ENCODE results near the gene ZNF804B.

The ZNF804B gene

GRCh38 chr7:89001306-89001705, 241.8 kb downstream of the ZNF804B start:
- no peak for DNase-seq

- DNase-seq = no peak
Observed at GRCh38 chr7:89002981-89003956, 243.8 kb downstream of the ZNF804B start.

- DNase-seq = no peak
Observed at GRCh38 chr7:89012016-89012415, 252.5 kb downstream of the ZNF804B start.

- DNase-seq = no peak
Observed at GRCh38 chr7:89017695-89018094, 258.2 kb downstream of the ZNF804B start.

GRCh38 chr7:89021741-89022140, 262.2 kb downstream of the ZNF804B start:
- no peak for DNase-seq

- no peak for DNase-seq
Observed at GRCh38 chr7:89023206-89023605, 263.7 kb downstream of the ZNF804B start.

- no peak for DNase-seq
Observed at GRCh38 chr7:89023877-89024276, 264.4 kb downstream of the ZNF804B start.

GRCh38 chr7:89027781-89028180, 268.3 kb downstream of the ZNF804B start:
- DNase-seq = no peak

- no peak for DNase-seq
Observed at GRCh38 chr7:89028319-89028718, 268.8 kb downstream of the ZNF804B start.

- no peak for DNase-seq
Observed at GRCh38 chr7:89029864-89030263, 270.4 kb downstream of the ZNF804B start.

- DNase-seq = no peak
Observed at GRCh38 chr7:89041240-89041639, 281.7 kb downstream of the ZNF804B start.

- no peak for DNase-seq
Observed at GRCh38 chr7:89042940-89043339, 283.4 kb downstream of the ZNF804B start.

GRCh38 chr7:89049043-89049442, 289.5 kb downstream of the ZNF804B start:
- DNase-seq = no peak

- no peak for DNase-seq
Observed at GRCh38 chr7:89053130-89053529, 293.6 kb downstream of the ZNF804B start.

GRCh38 chr7:89054361-89054760, 294.9 kb downstream of the ZNF804B start:
- no peak for DNase-seq

- no peak for DNase-seq
Observed at GRCh38 chr7:89060234-89060633, 300.7 kb downstream of the ZNF804B start.

GRCh38 chr7:89064831-89065230, 305.3 kb downstream of the ZNF804B start:
- no peak for DNase-seq

- no peak for DNase-seq
Observed at GRCh38 chr7:89067048-89067447, 307.5 kb downstream of the ZNF804B start.

- no peak for DNase-seq
Observed at GRCh38 chr7:89072081-89072480, 312.6 kb downstream of the ZNF804B start.

GRCh38 chr7:89073776-89074175, 314.3 kb downstream of the ZNF804B start:
- DNase-seq = no peak

- DNase-seq = no peak
Observed at GRCh38 chr7:89077992-89078391, 318.5 kb downstream of the ZNF804B start.

GRCh38 chr7:89085580-89085979, 326.1 kb downstream of the ZNF804B start:
- no peak for DNase-seq

- DNase-seq = no peak
Observed at GRCh38 chr7:89091550-89091949, 332.1 kb downstream of the ZNF804B start.

- DNase-seq = no peak
Observed at GRCh38 chr7:89094269-89094668, 334.8 kb downstream of the ZNF804B start.

- DNase-seq = no peak
Observed at GRCh38 chr7:89103564-89103963, 344.1 kb downstream of the ZNF804B start.

Measured in NCI-H1105 (cell line).